H1 (cell line): ENCODE data around the gene ARSA. TPM values are rescaled to one million over a fixed set of nuclear protein-coding genes. Genes with fewer than 3 reads are reported as not detected.

Experiments
- CTCF ChIA-PET: fragments of 300-600 bp; sonication (Branson Sonifier 250); formaldehyde crosslinking; loops from one replicate; lab custom pipeline; 2021; ENCODE audit not compliant: partially characterized antibody; lab: Charles Lee
- POLR2A ChIA-PET: fragments of 300-600 bp; sonication (Branson Sonifier 250); formaldehyde crosslinking; loops from one replicate; lab custom pipeline; 2021; ENCODE audit warnings: inconsistent platforms; ENCODE audit not compliant: partially characterized antibody; lab: Charles Lee
- DNase-seq, 2 experiments: peaks; one replicate each; pipeline versions ENCODE4 v3.0.0 to v3.0.0-alpha.2; 2010 to 2022; ENCODE audit warnings: low spot score in 2 of 2, low read depth in 1 of 2, mixed read lengths in 1 of 2
- FAIRE-seq: peaks from 2 replicates; lab custom pipeline; 2011; peaks lifted over from hg19 to GRCh38; lab: Jason Lieb, UNC
- H2AFZ ChIP-seq: 2 replicates; pipeline ENCODE4 v1.8.1; 2012; ENCODE audit warnings: low read length, inconsistent platforms
- H2AK5ac ChIP-seq: 2 replicates; pipeline ENCODE4 v1.6.1; 2013; ENCODE audit warnings: low read depth, low read length
- H2BK120ac ChIP-seq: replicated peaks from 2 replicates; pipeline ENCODE3; 2013; ENCODE audit warnings: low read depth, low read length, inconsistent platforms
- H2BK12ac ChIP-seq: 2 replicates; pipeline ENCODE4 v1.6.1; 2013; ENCODE audit warnings: low read depth, low read length
- H2BK15ac ChIP-seq: 2 replicates; pipeline ENCODE4 v1.6.1; 2013; ENCODE audit warnings: low read length
- H2BK20ac ChIP-seq: 2 replicates; pipeline ENCODE4 v1.6.1; 2013; ENCODE audit warnings: low read length
- H2BK5ac ChIP-seq: 2 replicates; pipeline ENCODE4 v1.6.1; 2013; ENCODE audit warnings: low read depth, low read length
- H3K14ac ChIP-seq: 2 replicates; pipeline ENCODE4 v1.6.1; 2013; ENCODE audit warnings: inconsistent platforms; ENCODE audit not compliant: insufficient read length
- H3K18ac ChIP-seq: 2 replicates; pipeline ENCODE4 v1.6.1; 2013; ENCODE audit warnings: low read length; ENCODE audit errors: extremely low read depth
- H3K23ac ChIP-seq: 2 replicates; pipeline ENCODE4 v1.6.1; 2013; ENCODE audit warnings: inconsistent platforms; ENCODE audit not compliant: insufficient read length
- H3K23me2 ChIP-seq: 2 replicates; pipeline ENCODE4 v1.6.1; 2013; ENCODE audit warnings: low read depth, low read length
- H3K27ac ChIP-seq: 2 replicates; pipeline ENCODE4 v1.6.1; 2011; ENCODE audit warnings: low read depth, low read length, inconsistent platforms
- H3K27me3 ChIP-seq, 4 experiments: replicated peaks in 1 of 4; 1 replicate in 1 of 4; 2 replicates in 3 of 4; pipeline versions ENCODE4 v1.6.1 to v1.8.1; 2011 to 2013; ENCODE audit warnings: low read length in 3 of 4, mild to moderate bottlenecking in 3 of 4, inconsistent platforms in 2 of 4, mixed read lengths in 2 of 4, moderate library complexity in 1 of 4; ENCODE audit not compliant: control insufficient read depth in 3 of 4, insufficient read depth in 3 of 4; ENCODE audit errors: extremely low read depth in 1 of 4
- H3K36me3 ChIP-seq, 4 experiments: 2 replicates each; pipeline versions ENCODE4 v1.6.1 to v1.8.1; 2011 to 2013; ENCODE audit warnings: mild to moderate bottlenecking in 4 of 4, low read length in 3 of 4, moderate library complexity in 2 of 4, control low read depth in 1 of 4, inconsistent platforms in 1 of 4; ENCODE audit not compliant: insufficient read depth in 4 of 4, control insufficient read depth in 2 of 4
- H3K4ac ChIP-seq: replicated peaks from 2 replicates; pipeline ENCODE3; 2013; ENCODE audit warnings: low read length, low read depth, mixed read lengths, inconsistent platforms; ENCODE audit not compliant: insufficient read length
- H3K4me1 ChIP-seq, 4 experiments: replicated peaks in 1 of 4; 1 replicate in 1 of 4; 2 replicates in 3 of 4; pipeline versions ENCODE4 v1.6.1 to v1.8.1; 2011 to 2013; ENCODE audit warnings: low read length in 3 of 4, inconsistent platforms in 2 of 4, mixed read lengths in 1 of 4; ENCODE audit not compliant: insufficient read depth in 4 of 4, control insufficient read depth in 3 of 4
- H3K4me2 ChIP-seq, 2 experiments: 2 replicates each; pipeline versions ENCODE4 v1.6.1 to v1.8.1; 2011 to 2013; ENCODE audit warnings: low read depth in 2 of 2, low read length in 2 of 2, control low read depth in 1 of 2, inconsistent platforms in 1 of 2, mild to moderate bottlenecking in 1 of 2; ENCODE audit not compliant: insufficient read depth in 1 of 2
- H3K4me3 ChIP-seq, 4 experiments: fragments of 200-600, 300-600 bp in 1 of 4; sonication (generic), shearing (Covaris generic), sonication (Bioruptor Twin) in 1 of 4; 2 replicates each; pipeline versions ENCODE4 v1.5.1 to v1.8.1; 2011 to 2016; ENCODE audit warnings: low read length in 4 of 4, low read depth in 3 of 4, control low read depth in 2 of 4, inconsistent platforms in 2 of 4, mild to moderate bottlenecking in 2 of 4, mixed read lengths in 1 of 4, moderate library complexity in 1 of 4; ENCODE audit not compliant: insufficient read depth in 2 of 4; ENCODE audit errors: extremely low read depth in 1 of 4
- H3K56ac ChIP-seq: replicated peaks from 2 replicates; pipeline ENCODE3; 2013; ENCODE audit warnings: low read depth, mild to moderate bottlenecking, mixed read lengths, low read length, inconsistent platforms; ENCODE audit not compliant: insufficient read length
- H3K79me1 ChIP-seq: 2 replicates; pipeline ENCODE4 v1.6.1; 2013; ENCODE audit warnings: low read depth, low read length, control low read depth
- H3K79me2 ChIP-seq, 2 experiments: 2 replicates each; pipeline versions ENCODE4 v1.6.1 to v1.8.1; 2012 to 2013; ENCODE audit warnings: low read length in 2 of 2, mild to moderate bottlenecking in 2 of 2, inconsistent platforms in 1 of 2; ENCODE audit not compliant: insufficient read depth in 2 of 2, control insufficient read depth in 1 of 2
- H3K9ac ChIP-seq, 4 experiments: replicated peaks in 1 of 4; 1 replicate in 1 of 4; 2 replicates in 3 of 4; pipeline versions ENCODE4 v1.6.1 to v1.8.1; 2011 to 2013; ENCODE audit warnings: low read depth in 3 of 4, low read length in 3 of 4, control low read depth in 2 of 4, mild to moderate bottlenecking in 2 of 4, moderate library complexity in 2 of 4, inconsistent platforms in 1 of 4; ENCODE audit errors: extremely low read depth in 1 of 4
- H3K9me3 ChIP-seq, 2 experiments: 2 replicates each; pipeline versions ENCODE4 v1.6.1 to v1.8.1; 2012 to 2013; ENCODE audit warnings: mild to moderate bottlenecking in 2 of 2, moderate library complexity in 2 of 2, control low read depth in 1 of 2, inconsistent platforms in 1 of 2, low read depth in 1 of 2, low read length in 1 of 2, mixed read lengths in 1 of 2; ENCODE audit not compliant: insufficient read depth in 2 of 2
- H4K20me1 ChIP-seq, 2 experiments: replicated peaks in 1 of 2; 2 replicates each; pipeline versions ENCODE3 to v1.8.1; 2011 to 2013; ENCODE audit warnings: inconsistent platforms in 2 of 2, low read length in 2 of 2, mild to moderate bottlenecking in 1 of 2; ENCODE audit not compliant: insufficient read depth in 2 of 2, control insufficient read depth in 1 of 2
- H4K5ac ChIP-seq: 2 replicates; pipeline ENCODE4 v1.6.1; 2013; ENCODE audit warnings: low read length, low read depth, mixed read lengths, inconsistent platforms; ENCODE audit not compliant: insufficient read length
- H4K8ac ChIP-seq: 2 replicates; pipeline ENCODE4 v1.8.0; 2013; ENCODE audit warnings: mild to moderate bottlenecking, moderate library complexity, low read length, inconsistent platforms; ENCODE audit not compliant: insufficient read depth; ENCODE audit errors: extremely low read depth
- H4K91ac ChIP-seq: replicated peaks from 2 replicates; pipeline ENCODE3; 2013; ENCODE audit warnings: low read length, mixed read lengths, inconsistent platforms; ENCODE audit not compliant: insufficient read length
- CBX5 ChIP-seq: fragments of 300-800, 300-1000 bp; sonication (generic); IDR thresholded peaks from 2 replicates; pipeline ENCODE4 v1.7.1; 2016; ENCODE audit warnings: antibody characterized with exemption, low read length, low read depth
- CBX8 ChIP-seq: fragments of 300-800, 300-1000 bp; sonication (generic); IDR thresholded peaks from 2 replicates; pipeline ENCODE4 v1.7.1; 2016; ENCODE audit warnings: low read depth, low read length, borderline replicate concordance
- CREB1 ChIP-seq: IDR thresholded peaks from 2 replicates; pipeline ENCODE4 v1.6.1; 2012; ENCODE audit warnings: inconsistent platforms
- EGR1 ChIP-seq: IDR thresholded peaks from 2 replicates; pipeline ENCODE4 v1.6.1; 2011; ENCODE audit warnings: low read depth, low read length, borderline replicate concordance
- HDAC2 ChIP-seq, 2 experiments: fragments of 300-600 bp in 1 of 2; sonication (generic) in 1 of 2; IDR thresholded peaks; 2 replicates each; pipeline ENCODE4 v1.6.1; 2011 to 2012; ENCODE audit warnings: low read depth in 2 of 2, low read length in 2 of 2, mild to moderate bottlenecking in 2 of 2, moderate library complexity in 2 of 2, borderline replicate concordance in 1 of 2, inconsistent platforms in 1 of 2
- KDM1A ChIP-seq: fragments of 200-600, 300-600 bp; sonication (generic); IDR thresholded peaks from 2 replicates; pipeline ENCODE4 v1.7.1; 2016; ENCODE audit warnings: mild to moderate bottlenecking, low read length, borderline replicate concordance
- KDM5A ChIP-seq: fragments of 200-600 bp; IDR thresholded peaks from 2 replicates; pipeline ENCODE4 v1.7.1; 2012; ENCODE audit warnings: mild to moderate bottlenecking, low read length, inconsistent platforms, mixed read lengths
- POLR2A ChIP-seq, 2 experiments: IDR thresholded peaks; 1 replicate in 1 of 2; 2 replicates in 1 of 2; pipeline ENCODE4 v1.6.1; 2011; ENCODE audit warnings: low read depth in 2 of 2, low read length in 2 of 2, mild to moderate bottlenecking in 2 of 2; ENCODE audit errors: control extremely low read depth in 1 of 2
- POLR2AphosphoS5 ChIP-seq: IDR thresholded peaks from 2 replicates; pipeline ENCODE4 v1.6.1; 2011; ENCODE audit warnings: low read depth, low read length
- SP1 ChIP-seq: IDR thresholded peaks from 2 replicates; pipeline ENCODE4 v1.6.1; 2011; ENCODE audit warnings: low read depth, low read length
- TAF1 ChIP-seq: IDR thresholded peaks from 2 replicates; pipeline ENCODE4 v1.6.1; 2011; ENCODE audit warnings: mild to moderate bottlenecking, low read depth, low read length
- YY1 ChIP-seq: IDR thresholded peaks from 2 replicates; pipeline ENCODE4 v1.6.1; 2011; ENCODE audit warnings: low read depth, mild to moderate bottlenecking, low read length
- WGBS, 2 experiments: shearing (Covaris generic) in 1 of 2; methylation state at CpG; one replicate each; pipeline versions ENCODE4 v1.1.6 to v1.1.7; 2013 to 2015; ENCODE audit warnings: low lambda C conversion rate in 2 of 2, mixed read lengths in 2 of 2, inconsistent platforms in 1 of 2, low coverage in 1 of 2, missing lambda C conversion rate in 1 of 2; ENCODE audit not compliant: insufficient replicate concordance in 2 of 2, insufficient coverage in 1 of 2, insufficient read length in 1 of 2; ENCODE audit errors: extremely low coverage in 1 of 2, missing lambda C conversion rate in 1 of 2; 5-methylcytosine and 5-hydroxymethylcytosine counted together
- polyA plus RNA-seq, 7 experiments: library from polyadenylated mRNA; depleted of rRNA in 3 of 7; stranded (reverse) in 5 of 7; unstranded in 2 of 7; fragments of >200 nt in 5 of 7; fragments of 200-250 nt in 2 of 7; gene quantifications; 1 replicate in 5 of 7; 2 replicates in 1 of 7; 4 replicates in 1 of 7; pipeline versions ENCODE4 v1.2.1 to v1.2.3, GENCODE V29; 2011 to 2013; ENCODE audit warnings: missing spikeins in 2 of 7, mixed read lengths in 2 of 7
- total RNA-seq: library from RNA; stranded (reverse); fragmentation: NEBNext Ultra II Directional; extraction: Animal tissue kit (Norgen Biotek cat#: 25700); gene quantifications from 2 replicates; pipeline ENCODE4 v1.2.1, GENCODE V29; 2021

ARSA gene
- total and polyA plus RNA-seq, 2 of the 8 experiments (the other 6 are each of a cell fraction or from before 2014, with no cell fraction given): 9.8 to 10.1 TPM

- Histone ChIP-seq H2BK12ac (no peak overlapping the region), H3K23me2 (peaks cover 13% of the 10 kb centered on the region), H3K4me1 (peaks cover 0 to 16% (median 9%) of the 10 kb centered on the region in 4 experiments; a peak in 6 of 7 replicates), H4K5ac (no peak overlapping the region), H3K79me1 (peaks cover 5% of the 10 kb centered on the region; the same call in 1 of the 2 replicates), H3K9ac (no peak overlapping the region), H2BK5ac (no peak overlapping the region), H2BK120ac (no peak overlapping the region), H3K4me2 (peak overlapping the region in 1 of 2 experiments; percentile 82; a peak in 1 of 4 replicates), H3K4ac (no peak overlapping the region)
- WGBS, 2 experiments: 93% methylated on average over 14 of the region's 14 CpGs; no CpG with 5 or more reads in 1 of the 2 experiments
- FAIRE-seq: no peak
- TF ChIP-seq KDM1A (no peak), POLR2A (IDR thresholded peaks at IDR 0.05; ENCODE audit: control extremely low read depth in 1 of 2, low read depth in 2 of 2, low read length in 2 of 2) (no peak), TAF1 (no peak), CBX8 (no peak), KDM5A (no peak), POLR2AphosphoS5 (no peak), EGR1 (no peak), YY1 (no peak), SP1 (no peak), HDAC2 (IDR thresholded peaks at IDR 0.05; ENCODE audit: borderline replicate concordance in 1 of 2, low read depth in 2 of 2, low read length in 2 of 2) (no peak), CBX5 (no peak), CREB1 (no peak)
- TF ChIP-seq, all 59 proteins: peak for 0
- no peaks in the 10 kb centered on the region for H3K9me3 ChIP-seq
- H2AFZ ChIP-seq: no peak overlapping the region
- no peak overlapping the region for H2BK20ac ChIP-seq
- H3K23ac ChIP-seq: no peak overlapping the region
- H3K27me3 ChIP-seq: peaks cover 3 to 21% (median 16%) of the 10 kb centered on the region in 4 experiments
- H4K8ac ChIP-seq: no peak overlapping the region
- ChIA-PET POLR2A (interaction anchor here (0.6 kb wide), 1 partner anchor 59 kb away, joined by 4 read pairs; no protein-coding TSS in a partner anchor), CTCF (interaction anchor here (1.0 to 5.3 kb wide), 6 partner anchors 15 to 102 kb away, joined by 3 to 27 read pairs (median 8); no protein-coding TSS in a partner anchor)
- H4K20me1 ChIP-seq: peaks cover 12 to 14% of the 10 kb centered on the region in 2 experiments
- H2BK15ac ChIP-seq: no peak overlapping the region
- H3K36me3 ChIP-seq: peaks cover 0 to 3% (median 0%) of the 10 kb centered on the region in 4 experiments; a peak in 2 of 8 replicates
- no peak overlapping the region for H3K4me3 ChIP-seq
- H3K56ac ChIP-seq: no peak overlapping the region
- H4K91ac ChIP-seq: no peak overlapping the region
- no peak overlapping the region for H3K27ac ChIP-seq
- no peak overlapping the region for H2AK5ac ChIP-seq
- H3K79me2 ChIP-seq: peaks cover 0 to 5% of the 10 kb centered on the region in 2 experiments; a peak in 1 of 4 replicates
- no peak overlapping the region for H3K14ac ChIP-seq
- DNase-seq: no peak
- no peak overlapping the region for H3K18ac ChIP-seq
These were observed 48.3 kb upstream of the ARSA start for GRCh38 chr22:50676180-50676636.
